ENCODE data around the gene ADCYAP1R1.

The ADCYAP1R1 gene

GRCh38 chr7:31069860-31070555, 17.9 kb downstream of the ADCYAP1R1 start:
- no peak for DNase-seq

- no peak for DNase-seq
Observed at GRCh38 chr7:31070991-31071644, 19.0 kb downstream of the ADCYAP1R1 start.

GRCh38 chr7:31071645-31072029, 19.5 kb downstream of the ADCYAP1R1 start:
- DNase-seq, result no peak

- no peak for DNase-seq
Observed at GRCh38 chr7:31073326-31074119, 21.4 kb downstream of the ADCYAP1R1 start.

GRCh38 chr7:31074120-31074383, 21.9 kb downstream of the ADCYAP1R1 start:
- DNase-seq, result no peak

- DNase-seq, result no peak
Observed at GRCh38 chr7:31074403-31075085, 22.4 kb downstream of the ADCYAP1R1 start.

- no peak for DNase-seq
Observed at GRCh38 chr7:31075086-31075405, 22.9 kb downstream of the ADCYAP1R1 start.

- DNase-seq, result no peak
Observed at GRCh38 chr7:31076051-31076450, 23.9 kb downstream of the ADCYAP1R1 start.

GRCh38 chr7:31076641-31077310, 24.7 kb downstream of the ADCYAP1R1 start:
- no peak for DNase-seq

GRCh38 chr7:31077484-31078362, 25.6 kb downstream of the ADCYAP1R1 start:
- no peak for DNase-seq

GRCh38 chr7:31078363-31078990, 26.4 kb downstream of the ADCYAP1R1 start:
- DNase-seq, result no peak

- no peak for DNase-seq
Observed at GRCh38 chr7:31079126-31079823, 27.2 kb downstream of the ADCYAP1R1 start.

- no peak for DNase-seq
Observed at GRCh38 chr7:31079824-31080511, 27.9 kb downstream of the ADCYAP1R1 start.

GRCh38 chr7:31080763-31081162, 28.7 kb downstream of the ADCYAP1R1 start:
- DNase-seq, result no peak

GRCh38 chr7:31082017-31082416, 29.9 kb downstream of the ADCYAP1R1 start:
- no peak for DNase-seq

GRCh38 chr7:31082447-31082846, 30.3 kb downstream of the ADCYAP1R1 start:
- DNase-seq, result no peak

GRCh38 chr7:31083210-31083786, 31.2 kb downstream of the ADCYAP1R1 start:
- no peak for DNase-seq

- DNase-seq, result no peak
Observed at GRCh38 chr7:31084226-31084625, 32.1 kb downstream of the ADCYAP1R1 start.

GRCh38 chr7:31087351-31087750, 35.2 kb downstream of the ADCYAP1R1 start:
- DNase-seq, result no peak

- DNase-seq, result no peak
Observed at GRCh38 chr7:31091924-31092434, 39.9 kb downstream of the ADCYAP1R1 start.
